Adipocyte (in vitro differentiated cells): Measurements from ENCODE around the gene WFDC1.

Source experiments
- DNase-seq: peaks from one replicate; pipeline ENCODE4 v3.0.0-alpha.2; 2015; ENCODE audit warnings: low read depth
- H3K27me3 ChIP-seq: replicated peaks from 2 replicates; pipeline ENCODE4 v1.7.0; 2013; ENCODE audit warnings: mild to moderate bottlenecking, low read length, moderate library complexity; ENCODE audit not compliant: control insufficient read depth, insufficient read depth
- H3K36me3 ChIP-seq: 2 replicates; pipeline ENCODE4 v1.7.0; 2013; ENCODE audit warnings: low read length, mild to moderate bottlenecking, moderate library complexity; ENCODE audit not compliant: control insufficient read depth, insufficient read depth, severe bottlenecking
- H3K4me1 ChIP-seq: 2 replicates; pipeline ENCODE4 v1.7.0; 2013; ENCODE audit warnings: mild to moderate bottlenecking, low read length, moderate library complexity; ENCODE audit not compliant: control insufficient read depth, insufficient read depth
- H3K4me3 ChIP-seq: 2 replicates; pipeline ENCODE4 v1.7.0; 2013; ENCODE audit warnings: mild to moderate bottlenecking, low read length, moderate library complexity
- H3K9ac ChIP-seq: 2 replicates; pipeline ENCODE4 v1.7.0; 2013; ENCODE audit warnings: mild to moderate bottlenecking, low read length, moderate library complexity
- H3K9me3 ChIP-seq: 2 replicates; pipeline ENCODE4 v1.7.0; 2013; ENCODE audit warnings: mild to moderate bottlenecking, low read length, moderate library complexity; ENCODE audit not compliant: control insufficient read depth

Gene WFDC1

GRCh38 chr16:84294531-84295142 is at the start of gene WFDC1:
Gene WFDC1, plus strand, starts transcription at chr16:84294878. Its CDS starts 94 bp downstream, at chr16:84294972.
- H3K9ac ChIP-seq, result no peak within 1 kb of the TSS
- peaks cover 7% of the 10 kb centered on the region for H3K4me1 ChIP-seq
- peak; percentile 60 for DNase-seq
- peaks cover 68% of the 10 kb centered on the region for H3K27me3 ChIP-seq
- H3K9me3 ChIP-seq, result no peaks in the 10 kb centered on the region
- H3K36me3 ChIP-seq, result no peaks in the 10 kb centered on the region
- H3K4me3 ChIP-seq, result peak within 1 kb of the TSS; percentile 34

GRCh38 chr16:84245956-84246678 is 48.6 kb upstream of the WFDC1 start:
- Histone ChIP-seq H3K4me3 (no peak overlapping the region), H3K9me3 (peaks cover 10% of the 10 kb centered on the region), H3K9ac (no peak overlapping the region), H3K27me3 (peaks cover 58% of the 10 kb centered on the region), H3K4me1 (peaks cover 6% of the 10 kb centered on the region), H3K36me3 (no peaks in the 10 kb centered on the region)
- DNase-seq, result no peak

GRCh38 chr16:84246679-84247077 is 48.0 kb upstream of the WFDC1 start:
- H3K9me3 ChIP-seq, result peaks cover 10% of the 10 kb centered on the region
- H3K36me3 ChIP-seq, result no peaks in the 10 kb centered on the region
- no peak overlapping the region for H3K4me3 ChIP-seq
- no peak for DNase-seq
- peaks cover 6% of the 10 kb centered on the region for H3K4me1 ChIP-seq
- peaks cover 58% of the 10 kb centered on the region for H3K27me3 ChIP-seq
- no peak overlapping the region for H3K9ac ChIP-seq

GRCh38 chr16:84247331-84247730 is 47.3 kb upstream of the WFDC1 start:
- DNase-seq, result peak; percentile 47
- H3K4me3 ChIP-seq, result no peak overlapping the region
- H3K4me1 ChIP-seq, result peaks cover 6% of the 10 kb centered on the region
- no peaks in the 10 kb centered on the region for H3K36me3 ChIP-seq
- H3K9ac ChIP-seq, result no peak overlapping the region
- H3K9me3 ChIP-seq, result peaks cover 10% of the 10 kb centered on the region
- H3K27me3 ChIP-seq, result peaks cover 61% of the 10 kb centered on the region

- DNase-seq, result no peak
- H3K9ac ChIP-seq, result no peak overlapping the region
- peaks cover 61% of the 10 kb centered on the region for H3K27me3 ChIP-seq
- H3K9me3 ChIP-seq, result peaks cover 10% of the 10 kb centered on the region
- H3K36me3 ChIP-seq, result no peaks in the 10 kb centered on the region
- H3K4me1 ChIP-seq, result peaks cover 6% of the 10 kb centered on the region
- H3K4me3 ChIP-seq, result no peak overlapping the region
These were observed 46.8 kb upstream of the WFDC1 start for GRCh38 chr16:84247844-84248243.

GRCh38 chr16:84252184-84252583 is 42.5 kb upstream of the WFDC1 start:
- Histone ChIP-seq H3K27me3 (peaks cover 78% of the 10 kb centered on the region), H3K9me3 (peaks cover 15% of the 10 kb centered on the region), H3K4me1 (peaks cover 6% of the 10 kb centered on the region), H3K36me3 (no peaks in the 10 kb centered on the region), H3K4me3 (no peak overlapping the region), H3K9ac (no peak overlapping the region)
- DNase-seq, result no peak

GRCh38 chr16:84253173-84253572 is 41.5 kb upstream of the WFDC1 start:
- Histone ChIP-seq H3K4me1 (no peaks in the 10 kb centered on the region), H3K9ac (no peak overlapping the region)
- DNase-seq, result no peak

GRCh38 chr16:84254062-84254461 is 40.6 kb upstream of the WFDC1 start:
- DNase-seq, result no peak
- Histone ChIP-seq H3K27me3 (peaks cover 79% of the 10 kb centered on the region), H3K4me1 (no peaks in the 10 kb centered on the region)

More at GRCh38 chr16:84253173-84253572, 41.5 kb upstream of the WFDC1 start:
- Histone ChIP-seq H3K4me3 (no peak overlapping the region), H3K27me3 (peaks cover 82% of the 10 kb centered on the region), H3K36me3 (no peaks in the 10 kb centered on the region), H3K9me3 (peaks cover 20% of the 10 kb centered on the region)

GRCh38 chr16:84255050-84255810 is 39.4 kb upstream of the WFDC1 start:
- no peaks in the 10 kb centered on the region for H3K4me1 ChIP-seq
- no peak for DNase-seq
- H3K27me3 ChIP-seq, result peaks cover 72% of the 10 kb centered on the region
- H3K9me3 ChIP-seq, result peaks cover 25% of the 10 kb centered on the region
- H3K9ac ChIP-seq, result no peak overlapping the region
- no peaks in the 10 kb centered on the region for H3K36me3 ChIP-seq
- H3K4me3 ChIP-seq, result no peak overlapping the region

More at GRCh38 chr16:84254062-84254461, 40.6 kb upstream of the WFDC1 start:
- no peaks in the 10 kb centered on the region for H3K36me3 ChIP-seq
- no peak overlapping the region for H3K9ac ChIP-seq
- peaks cover 25% of the 10 kb centered on the region for H3K9me3 ChIP-seq
- no peak overlapping the region for H3K4me3 ChIP-seq

GRCh38 chr16:84258266-84258665 is 36.4 kb upstream of the WFDC1 start:
- DNase-seq, result no peak
- H3K9ac ChIP-seq, result no peak overlapping the region

GRCh38 chr16:84259691-84260090 is 35.0 kb upstream of the WFDC1 start:
- Histone ChIP-seq H3K9ac (no peak overlapping the region), H3K4me3 (no peak overlapping the region), H3K27me3 (peaks cover 66% of the 10 kb centered on the region), H3K36me3 (no peaks in the 10 kb centered on the region), H3K9me3 (peaks cover 27% of the 10 kb centered on the region), H3K4me1 (no peaks in the 10 kb centered on the region)
- DNase-seq, result no peak

More at GRCh38 chr16:84258266-84258665, 36.4 kb upstream of the WFDC1 start:
- Histone ChIP-seq H3K36me3 (no peaks in the 10 kb centered on the region), H3K4me3 (no peak overlapping the region), H3K4me1 (no peaks in the 10 kb centered on the region), H3K27me3 (peaks cover 65% of the 10 kb centered on the region), H3K9me3 (peaks cover 29% of the 10 kb centered on the region)
